GM12872 (cell line): ENCODE results near the gene SFT2D1.
A peak's percentile ranks its signal among the peaks of the same experiment; 100 is the strongest.

Experiments
- TF ChIP-seq, protein P1 (sequence below): IDR thresholded peaks from 3 replicates; pipeline ENCODE4 v1.5.1; 2011; ENCODE audit warnings: low read depth, mild to moderate bottlenecking, low read length, moderate library complexity; ENCODE audit not compliant: insufficient read depth

SFT2D1 gene

DNA sequence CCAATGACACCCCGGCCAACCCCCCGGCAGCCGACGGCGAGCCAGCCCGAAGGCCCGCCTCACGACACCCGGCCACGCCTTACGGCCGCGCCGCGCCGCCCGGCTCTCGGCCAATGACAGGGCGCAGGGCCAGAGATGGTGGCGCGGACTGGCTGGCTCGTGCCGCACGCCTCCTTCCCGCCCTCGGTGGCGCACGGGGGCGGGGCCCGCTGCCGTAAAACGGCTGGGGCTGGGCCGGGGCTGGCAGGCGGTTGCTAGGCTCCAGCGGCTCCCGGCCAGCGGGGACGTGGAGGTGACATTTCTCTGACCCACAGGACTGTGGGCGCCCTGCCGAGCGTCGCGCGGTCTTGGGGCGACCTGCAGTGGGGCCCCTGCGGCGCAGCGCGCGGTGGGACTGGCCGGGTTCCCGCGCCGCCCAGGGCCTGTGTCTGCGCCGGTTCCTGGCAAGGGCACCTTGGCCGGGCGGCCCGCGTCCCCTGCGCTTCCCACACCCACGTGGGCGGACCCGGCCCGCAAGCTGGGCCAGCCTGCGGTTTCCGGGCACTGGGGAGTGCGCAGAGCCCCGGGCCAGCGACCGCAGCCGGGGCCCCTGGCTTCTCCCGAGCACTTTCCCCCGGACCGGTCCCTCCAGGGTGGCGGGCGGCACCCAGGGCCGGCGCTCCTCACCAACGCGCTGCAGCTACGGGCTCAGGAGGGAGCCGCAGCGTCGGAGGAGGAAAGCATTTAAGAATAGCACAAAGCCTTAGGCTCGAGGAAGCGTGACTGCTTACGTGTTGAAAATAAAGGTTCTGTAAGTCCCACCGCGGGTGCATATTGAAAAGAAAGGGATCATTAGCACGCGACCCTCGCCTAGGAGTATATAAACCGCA lies 40.8 kb upstream of the SFT2D1 start, which contains the start of gene MPC1:
MPC1 (minus strand) TSS at position 8 of the 869 bp plus-strand sequence. CDS start 64 bp downstream, outside the sequence.
- TF ChIP-seq, protein P1, sequence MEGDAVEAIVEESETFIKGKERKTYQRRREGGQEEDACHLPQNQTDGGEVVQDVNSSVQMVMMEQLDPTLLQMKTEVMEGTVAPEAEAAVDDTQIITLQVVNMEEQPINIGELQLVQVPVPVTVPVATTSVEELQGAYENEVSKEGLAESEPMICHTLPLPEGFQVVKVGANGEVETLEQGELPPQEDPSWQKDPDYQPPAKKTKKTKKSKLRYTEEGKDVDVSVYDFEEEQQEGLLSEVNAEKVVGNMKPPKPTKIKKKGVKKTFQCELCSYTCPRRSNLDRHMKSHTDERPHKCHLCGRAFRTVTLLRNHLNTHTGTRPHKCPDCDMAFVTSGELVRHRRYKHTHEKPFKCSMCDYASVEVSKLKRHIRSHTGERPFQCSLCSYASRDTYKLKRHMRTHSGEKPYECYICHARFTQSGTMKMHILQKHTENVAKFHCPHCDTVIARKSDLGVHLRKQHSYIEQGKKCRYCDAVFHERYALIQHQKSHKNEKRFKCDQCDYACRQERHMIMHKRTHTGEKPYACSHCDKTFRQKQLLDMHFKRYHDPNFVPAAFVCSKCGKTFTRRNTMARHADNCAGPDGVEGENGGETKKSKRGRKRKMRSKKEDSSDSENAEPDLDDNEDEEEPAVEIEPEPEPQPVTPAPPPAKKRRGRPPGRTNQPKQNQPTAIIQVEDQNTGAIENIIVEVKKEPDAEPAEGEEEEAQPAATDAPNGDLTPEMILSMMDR: no peak

DNA sequence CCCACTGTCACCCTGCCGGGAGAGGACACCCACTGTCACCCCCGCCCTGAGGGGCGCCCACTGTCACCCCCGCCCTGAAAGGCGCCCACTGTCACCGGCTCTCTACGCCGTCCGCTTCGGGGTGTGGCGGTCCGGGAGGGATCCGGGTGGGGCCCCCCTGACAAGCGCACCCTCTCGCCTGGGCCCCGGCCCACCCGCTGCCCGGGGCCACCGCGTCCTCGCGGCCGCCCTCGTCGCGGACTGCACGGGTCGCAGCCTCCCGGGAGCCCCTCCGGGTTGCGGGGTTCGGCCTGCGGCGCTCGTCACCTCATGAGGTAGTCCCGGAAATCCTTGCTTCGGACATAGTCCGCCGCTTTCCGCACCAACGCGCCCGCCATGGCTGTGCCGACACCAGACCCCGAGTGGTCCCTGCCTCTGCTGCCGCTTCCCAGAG lies 40.2 kb upstream of the SFT2D1 start:
- TF ChIP-seq, protein P1: no peak

DNA sequence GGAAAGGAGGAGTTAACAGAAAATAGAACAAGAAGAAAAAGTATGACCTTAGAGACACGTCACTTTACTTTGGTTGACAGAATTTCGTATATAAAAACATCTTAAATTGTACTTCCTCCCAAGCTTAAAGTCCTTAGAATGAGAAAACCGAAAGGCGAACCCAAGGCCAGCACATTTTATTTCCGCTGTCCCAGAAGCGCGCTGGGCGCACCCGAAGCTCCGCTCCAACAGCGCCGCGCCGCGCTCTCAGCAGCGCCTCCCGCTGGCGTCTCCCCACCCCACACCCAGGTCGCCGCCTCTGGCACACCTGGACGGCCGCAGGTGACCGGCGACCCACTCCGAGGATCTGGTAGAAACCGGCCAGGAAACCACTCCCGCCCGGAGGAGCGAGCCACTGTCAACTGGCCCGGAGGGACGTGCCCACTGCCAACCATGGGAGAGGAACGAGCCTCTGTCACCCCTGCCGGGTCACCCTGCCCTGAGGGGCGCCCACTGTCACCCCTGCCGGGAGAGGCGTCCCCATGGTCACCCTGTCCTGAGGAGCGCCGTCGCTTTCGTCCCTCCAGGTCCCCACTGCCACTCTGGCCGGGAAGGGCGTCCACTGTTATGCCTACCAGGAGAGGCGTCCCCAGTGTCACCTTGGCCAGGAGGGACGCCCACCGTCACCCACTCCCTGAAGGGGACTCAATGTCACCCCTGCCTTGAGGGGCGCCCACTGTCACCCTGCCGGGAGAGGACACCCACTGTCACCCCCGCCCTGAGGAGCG lies 39.6 kb upstream of the SFT2D1 start:
- TF ChIP-seq, protein P1: peak; percentile 85

DNA sequence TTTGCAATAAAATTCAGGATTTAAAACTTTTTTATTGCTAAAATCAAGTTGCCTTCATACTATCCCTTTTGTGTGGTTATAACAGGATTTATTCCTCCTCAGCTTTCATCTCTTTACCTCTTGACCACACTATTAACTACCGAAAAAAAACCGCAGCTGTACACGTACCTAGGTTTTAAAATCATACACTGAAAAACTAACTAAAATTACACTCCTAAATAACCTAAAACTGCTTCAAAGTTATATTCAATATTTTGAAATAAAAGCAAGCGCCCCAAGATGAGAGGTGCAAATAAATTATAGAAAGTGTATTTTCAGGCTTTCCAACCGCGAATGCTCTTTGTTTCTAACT lies 39.0 kb upstream of the SFT2D1 start:
- TF ChIP-seq, protein P1: no peak

DNA sequence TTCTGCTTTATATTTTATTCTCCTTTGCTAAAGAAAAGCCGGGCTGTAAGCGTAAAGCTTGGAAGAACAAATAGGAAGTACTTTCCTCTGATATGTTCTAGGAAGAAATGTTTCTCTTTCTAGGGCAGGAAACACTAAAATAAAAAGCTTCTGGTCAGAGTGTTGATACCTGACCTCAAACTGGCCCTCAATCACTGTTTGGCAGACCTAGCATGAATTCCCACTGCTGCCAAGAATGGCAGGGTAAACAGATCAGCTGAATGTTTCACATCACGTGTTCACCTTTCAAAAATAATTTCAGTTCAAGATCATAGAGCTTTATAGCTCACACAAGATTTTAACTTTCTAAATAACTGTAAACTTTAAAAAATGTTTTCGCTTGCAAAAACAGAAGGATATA lies 37.5 kb upstream of the SFT2D1 start:
- TF ChIP-seq, protein P1: no peak

DNA sequence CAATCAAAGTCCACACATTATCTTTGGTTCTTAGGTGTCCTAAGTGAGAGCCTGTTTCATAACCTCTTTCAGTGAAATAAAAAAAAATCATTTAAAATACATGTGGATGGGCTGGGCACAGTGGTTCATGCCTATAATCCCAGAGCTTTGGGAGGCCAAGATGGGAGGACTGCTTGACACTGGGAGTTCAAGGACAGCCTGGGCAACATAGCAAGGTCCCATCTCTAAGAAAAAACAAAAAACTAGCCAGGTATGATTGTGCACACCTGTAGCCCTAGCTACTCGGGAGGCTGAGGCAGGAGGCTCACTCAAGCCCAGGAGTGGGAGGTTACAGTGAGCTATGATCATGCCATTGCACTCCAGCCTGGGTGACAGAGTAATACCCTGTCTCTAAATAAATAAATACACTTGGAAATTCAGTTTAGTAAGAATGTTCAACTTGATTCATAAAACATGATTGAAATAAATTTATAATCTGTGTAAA lies 36.8 kb upstream of the SFT2D1 start:
- TF ChIP-seq, protein P1: no peak

DNA sequence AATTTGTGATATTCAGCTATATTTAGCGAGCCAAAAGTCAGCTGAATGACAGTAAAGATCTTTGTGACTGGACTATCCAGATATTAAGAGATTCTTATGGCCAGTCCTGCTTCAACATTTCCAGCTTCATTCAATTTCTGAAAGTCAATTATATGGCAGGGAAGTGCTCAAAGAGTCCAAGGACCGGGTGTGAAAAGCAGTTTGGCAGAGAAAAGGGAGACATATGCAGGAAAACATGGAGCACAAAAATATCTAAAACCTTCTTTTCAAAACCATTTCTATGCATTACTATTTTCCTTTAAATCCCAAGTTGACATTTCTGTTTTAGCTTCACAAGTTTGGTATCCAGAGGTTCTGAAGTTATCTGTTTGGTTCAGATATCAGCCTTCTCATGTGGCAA lies 35.4 kb upstream of the SFT2D1 start:
- TF ChIP-seq, protein P1: no peak
